CD4-positive, CD25-positive, alpha-beta regulatory T cell (primary cell): Measurements from ENCODE around the gene NRTN. TPM values are rescaled to one million over a fixed set of nuclear protein-coding genes. Genes with fewer than 3 reads are reported as not detected.
A peak's percentile ranks its signal among the peaks of the same experiment; 100 is the strongest.

Experiments
- ATAC-seq, 2 donors: fragments of 150-1000 bp; cut with Tn5 transposase; one replicate each; pipeline ENCODE4 v1.10.0; 2021; ENCODE audit warnings: low read depth in 2 of 2, moderate number of reproducible peaks in 2 of 2, moderate library complexity in 1 of 2
- DNase-seq, 3 donors: peaks; one replicate each; pipeline versions ENCODE4 v3.0.0 to v3.0.0-alpha.2; 2012 to 2022; ENCODE audit warnings: mixed read lengths in 1 of 3
- H3K27ac ChIP-seq: one replicate; pipeline ENCODE4 v1.7.0; 2013; ENCODE audit warnings: mild to moderate bottlenecking, low read length; ENCODE audit not compliant: insufficient read depth, poor library complexity, severe bottlenecking
- H3K27me3 ChIP-seq: one replicate; pipeline ENCODE4 v1.7.0; 2013; ENCODE audit warnings: low read length; ENCODE audit not compliant: control insufficient read depth, insufficient read depth
- H3K36me3 ChIP-seq: one replicate; pipeline ENCODE4 v1.7.0; 2013; ENCODE audit warnings: mild to moderate bottlenecking, low read length, moderate library complexity; ENCODE audit not compliant: control insufficient read depth, insufficient read depth
- H3K4me1 ChIP-seq: 2 replicates; pipeline ENCODE4 v1.7.0; 2013; ENCODE audit warnings: mild to moderate bottlenecking, low read length; ENCODE audit not compliant: insufficient read depth, control insufficient read depth, poor library complexity, severe bottlenecking
- H3K4me3 ChIP-seq: one replicate; pipeline ENCODE4 v1.7.0; 2013; ENCODE audit warnings: low read depth, mild to moderate bottlenecking, low read length, moderate library complexity
- H3K9me3 ChIP-seq, 2 experiments: 1 replicate in 1 of 2; 2 replicates in 1 of 2; pipeline ENCODE4 v1.7.0; 2013; ENCODE audit warnings: low read length in 2 of 2, mild to moderate bottlenecking in 1 of 2, moderate library complexity in 1 of 2; ENCODE audit not compliant: control insufficient read depth in 2 of 2
- H3K27ac Mint-ChIP-seq, 3 donors: one replicate each; pipeline ENCODE4 v1.8.0; 2020 to 2022; ENCODE audit warnings: mild to moderate bottlenecking in 3 of 3, mixed read lengths in 3 of 3, moderate library complexity in 2 of 3
- H3K27me3 Mint-ChIP-seq: one replicate; pipeline ENCODE4 v1.8.0; 2022; ENCODE audit warnings: mild to moderate bottlenecking, mixed read lengths
- H3K36me3 Mint-ChIP-seq: one replicate; pipeline ENCODE4 v1.8.0; 2020; ENCODE audit warnings: mixed read lengths
- H3K4me1 Mint-ChIP-seq, 4 donors: one replicate each; pipeline ENCODE4 v1.8.0; 2020 to 2022; ENCODE audit warnings: mixed read lengths in 4 of 4, mild to moderate bottlenecking in 1 of 4
- H3K4me3 Mint-ChIP-seq, 4 donors: one replicate each; pipeline ENCODE4 v1.8.0; 2020 to 2022; ENCODE audit warnings: mild to moderate bottlenecking in 4 of 4, mixed read lengths in 4 of 4, moderate library complexity in 3 of 4
- H3K9me3 Mint-ChIP-seq, 7 donors: one replicate each; pipeline ENCODE4 v1.8.0; 2020 to 2022; ENCODE audit warnings: mixed read lengths in 7 of 7, mild to moderate bottlenecking in 3 of 7, moderate library complexity in 2 of 7
- polyA plus RNA-seq, 4 donors: library from polyadenylated mRNA; unstranded; fragments of 300-500 nt; fragmentation: Illumina TruSeq; gene quantifications; one replicate each; pipeline ENCODE4 v1.2.3, GENCODE V29; 2021
- total RNA-seq: library from RNA; stranded (reverse); gene quantifications from one replicate; pipeline ENCODE4 v1.2.3, GENCODE V29; 2022

Gene NRTN
- total and polyA plus RNA-seq, 5 donors from 2014 or later: 0.21 to 0.68 TPM; not detected in 3

DNA sequence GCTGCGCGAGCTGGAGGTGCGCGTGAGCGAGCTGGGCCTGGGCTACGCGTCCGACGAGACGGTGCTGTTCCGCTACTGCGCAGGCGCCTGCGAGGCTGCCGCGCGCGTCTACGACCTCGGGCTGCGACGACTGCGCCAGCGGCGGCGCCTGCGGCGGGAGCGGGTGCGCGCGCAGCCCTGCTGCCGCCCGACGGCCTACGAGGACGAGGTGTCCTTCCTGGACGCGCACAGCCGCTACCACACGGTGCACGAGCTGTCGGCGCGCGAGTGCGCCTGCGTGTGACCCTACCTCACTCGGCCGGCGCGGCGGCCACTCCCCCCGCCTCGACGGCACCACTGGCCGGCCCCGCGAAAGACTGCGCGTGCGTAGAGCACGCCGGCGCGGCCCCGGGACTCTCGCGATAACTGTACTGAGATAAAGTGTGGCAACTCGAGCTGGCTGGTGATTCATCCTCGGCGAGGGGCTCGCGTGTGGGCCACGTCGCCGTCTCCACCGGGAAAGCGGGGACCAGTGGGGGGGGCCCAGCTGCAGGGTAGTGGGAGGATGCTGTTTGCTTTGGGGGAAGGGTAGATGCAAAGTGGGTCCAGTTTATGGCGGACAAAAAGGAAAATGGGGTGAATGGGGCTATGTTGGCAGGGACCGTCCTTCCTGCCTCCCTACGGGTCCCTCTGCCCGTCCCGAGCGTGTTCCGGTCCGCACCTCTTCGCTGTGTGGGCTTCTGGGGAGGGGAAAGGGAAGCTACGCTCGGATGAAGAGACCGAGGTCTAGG lies 23.2 kb downstream of the NRTN start:
- Mint-ChIP-seq H3K27ac (peak overlapping the region; percentile 93 to 98 (median 95)), H3K9me3 (peaks cover 0 to 6% (median 0%) of the 10 kb centered on the region in 7 donors), H3K27me3 (no peaks in the 10 kb centered on the region), H3K4me1 (peaks cover 0 to 13% (median 4%) of the 10 kb centered on the region in 4 donors), H3K36me3 (no peaks in the 10 kb centered on the region), H3K4me3 (peak overlapping the region; percentile 88 to 96 (median 96))
- H3K27me3 ChIP-seq: no peaks in the 10 kb centered on the region
- ATAC-seq: peak; percentile 69 to 74
- peaks cover 15% of the 10 kb centered on the region for H3K4me1 ChIP-seq
- no peaks in the 10 kb centered on the region for H3K36me3 ChIP-seq
- peak overlapping the region; percentile 56 for H3K4me3 ChIP-seq
- no peaks in the 10 kb centered on the region for H3K9me3 ChIP-seq
- H3K27ac ChIP-seq: peak overlapping the region; percentile 63
- DNase-seq: peak; percentile 87 to 91 (median 89)

DNA sequence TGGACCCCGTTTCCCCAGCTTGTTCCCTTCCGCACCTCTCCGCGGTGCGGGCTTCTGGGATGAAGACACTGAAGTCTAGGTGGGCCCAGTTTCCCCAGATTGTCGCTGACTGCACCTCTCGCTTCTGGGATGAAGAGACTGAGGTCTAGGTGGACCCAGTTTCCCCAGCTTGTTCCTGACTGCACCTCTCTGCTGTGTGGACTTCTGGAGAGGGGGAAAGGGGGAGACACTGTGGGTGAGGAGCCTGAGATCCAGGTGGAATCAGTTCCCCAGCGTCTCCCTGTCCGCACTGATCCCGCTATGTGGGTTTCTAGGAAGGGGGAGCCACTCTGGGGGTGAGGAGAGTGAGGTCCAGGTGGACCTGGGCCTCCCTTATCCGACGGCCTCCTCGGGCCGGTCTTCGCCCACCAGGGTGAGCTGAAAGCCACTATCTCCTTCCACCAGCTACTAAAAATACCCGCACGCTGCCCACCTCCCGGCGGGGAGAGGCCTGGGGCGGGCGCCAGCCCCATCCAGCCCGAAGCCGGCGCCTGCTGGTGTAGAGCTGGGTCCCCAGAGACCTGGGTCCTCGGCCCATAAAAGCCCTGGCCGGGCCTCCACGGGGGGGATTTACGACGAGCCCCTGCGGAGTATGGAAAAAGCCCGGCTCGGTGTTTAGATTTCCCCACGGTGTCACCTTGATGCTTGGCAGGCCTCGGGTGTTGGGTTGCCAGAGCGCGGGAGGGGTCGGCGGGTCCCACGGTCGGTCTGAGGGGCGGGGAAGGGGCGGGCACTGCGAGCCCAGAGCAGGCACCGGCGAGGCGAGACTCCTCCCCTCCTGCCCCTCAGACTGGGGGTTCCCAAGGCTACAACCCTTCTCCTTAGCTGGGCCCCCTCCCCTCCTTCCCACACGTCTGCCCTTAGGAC lies 24.0 kb downstream of the NRTN start:
- Mint-ChIP-seq H3K36me3 (no peaks in the 10 kb centered on the region), H3K27me3 (peaks cover 2% of the 10 kb centered on the region), H3K4me3 (peak overlapping the region; percentile 88 to 96 (median 96)), H3K9me3 (peaks cover 0 to 3% (median 0%) of the 10 kb centered on the region in 7 donors), H3K27ac (peak overlapping the region; percentile 93 to 98 (median 95)), H3K4me1 (peaks cover 0 to 13% (median 4%) of the 10 kb centered on the region in 4 donors)
- H3K4me1 ChIP-seq: peaks cover 15% of the 10 kb centered on the region
- DNase-seq (peak in 1 of 3 donors; percentile 8), ATAC-seq (no peak)
- H3K36me3 ChIP-seq: no peaks in the 10 kb centered on the region
- peak overlapping the region; percentile 63 for H3K27ac ChIP-seq
- H3K9me3 ChIP-seq: no peaks in the 10 kb centered on the region
- H3K27me3 ChIP-seq: no peaks in the 10 kb centered on the region
- peak overlapping the region; percentile 56 for H3K4me3 ChIP-seq

DNA sequence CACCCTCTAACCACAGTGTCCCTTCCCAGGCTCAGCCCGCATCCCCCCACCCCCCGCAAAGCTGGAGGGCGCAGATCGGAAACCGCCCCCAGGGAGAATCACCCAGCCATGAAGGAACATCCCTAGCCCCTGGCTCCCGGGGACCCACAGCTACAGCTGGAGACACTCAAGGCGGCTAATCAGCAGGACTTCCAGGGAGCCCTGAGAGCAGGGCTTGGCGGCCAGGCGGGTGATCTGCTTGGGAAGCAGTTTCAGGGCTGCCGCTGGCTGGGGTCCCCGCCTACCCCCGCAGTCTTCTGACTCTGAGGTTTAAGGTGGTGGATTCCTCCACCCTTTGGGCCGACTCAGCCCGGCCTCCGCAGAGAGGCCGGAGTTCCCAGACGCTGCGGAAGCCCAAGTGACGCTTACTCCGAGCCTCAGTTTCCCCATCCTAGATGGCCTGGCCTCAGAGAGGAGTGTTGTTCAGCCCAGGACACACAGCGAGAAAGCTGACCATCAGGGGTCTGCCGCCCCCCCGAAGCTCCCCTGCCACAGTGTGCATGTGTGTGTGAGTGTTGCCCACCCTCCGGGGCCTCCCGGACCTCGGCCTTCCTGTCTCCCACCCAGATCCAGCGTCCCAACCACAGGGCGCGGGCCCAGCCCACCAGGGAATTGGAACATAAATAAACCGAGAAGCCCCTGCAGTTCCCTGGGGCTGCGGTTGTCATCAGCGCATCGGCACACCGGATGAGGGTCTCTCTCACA lies 24.9 kb downstream of the NRTN start:
- Histone ChIP-seq H3K9me3 (no peaks in the 10 kb centered on the region), H3K36me3 (no peaks in the 10 kb centered on the region), H3K27ac (no peak overlapping the region), H3K4me3 (no peak overlapping the region), H3K27me3 (no peaks in the 10 kb centered on the region), H3K4me1 (peaks cover 15% of the 10 kb centered on the region)
- Mint-ChIP-seq H3K27ac (peak overlapping the region in 1 of 3 donors; percentile 76), H3K4me1 (peaks cover 0 to 13% (median 4%) of the 10 kb centered on the region in 4 donors), H3K27me3 (peaks cover 7% of the 10 kb centered on the region), H3K36me3 (no peaks in the 10 kb centered on the region), H3K9me3 (peaks cover 0 to 3% (median 0%) of the 10 kb centered on the region in 7 donors), H3K4me3 (peak overlapping the region in 2 of 4 donors; percentile 22 to 36)
- ATAC-seq: no peak
- no peak for DNase-seq

GRCh38 chr19:5831159-5831558 lies 26.3 kb downstream of the NRTN start:
- peaks cover 15% of the 10 kb centered on the region for H3K4me1 ChIP-seq
- Mint-ChIP-seq H3K27ac (no peak overlapping the region), H3K9me3 (peaks cover 0 to 3% (median 0%) of the 10 kb centered on the region in 7 donors), H3K4me1 (peaks cover 0 to 13% (median 4%) of the 10 kb centered on the region in 4 donors), H3K36me3 (no peaks in the 10 kb centered on the region), H3K27me3 (peaks cover 10% of the 10 kb centered on the region), H3K4me3 (no peak overlapping the region)
- ATAC-seq (no peak), DNase-seq (no peak)
- no peaks in the 10 kb centered on the region for H3K9me3 ChIP-seq
- H3K27ac ChIP-seq: no peak overlapping the region
- H3K36me3 ChIP-seq: no peaks in the 10 kb centered on the region
- H3K4me3 ChIP-seq: no peak overlapping the region
- no peaks in the 10 kb centered on the region for H3K27me3 ChIP-seq

DNA sequence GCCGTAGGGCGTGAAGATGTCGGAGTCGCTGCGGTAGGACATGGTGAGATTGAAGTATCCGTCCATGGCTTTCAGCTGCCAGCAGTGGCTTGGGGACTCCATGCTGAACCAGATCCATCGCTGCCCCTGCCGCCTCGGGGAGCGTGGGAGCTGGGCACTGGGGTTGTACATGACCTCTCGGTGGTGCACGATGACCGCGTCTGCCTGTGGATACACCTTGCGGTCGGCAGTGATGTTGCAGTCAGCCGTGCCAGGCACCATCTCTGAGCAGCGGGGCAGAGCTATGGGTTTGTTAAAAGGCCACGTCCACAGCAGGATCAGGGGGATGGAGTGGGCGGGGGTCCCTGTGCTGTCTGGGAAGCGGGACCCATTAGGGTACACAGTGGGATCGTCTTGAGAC lies 27.2 kb downstream of the NRTN start:
- Mint-ChIP-seq H3K4me1 (peaks cover 0 to 7% (median 3%) of the 10 kb centered on the region in 4 donors), H3K4me3 (no peak overlapping the region), H3K9me3 (peaks cover 0 to 2% (median 0%) of the 10 kb centered on the region in 7 donors), H3K27ac (no peak overlapping the region), H3K36me3 (no peaks in the 10 kb centered on the region), H3K27me3 (peaks cover 13% of the 10 kb centered on the region)
- DNase-seq (no peak), ATAC-seq (no peak)
- Histone ChIP-seq H3K27ac (no peak overlapping the region), H3K27me3 (no peaks in the 10 kb centered on the region), H3K9me3 (no peaks in the 10 kb centered on the region), H3K4me1 (peaks cover 15% of the 10 kb centered on the region), H3K4me3 (no peak overlapping the region), H3K36me3 (no peaks in the 10 kb centered on the region)

- Mint-ChIP-seq H3K4me1 (peaks cover 0 to 5% (median 1%) of the 10 kb centered on the region in 4 donors), H3K27ac (no peak overlapping the region), H3K9me3 (peaks cover 0 to 2% (median 0%) of the 10 kb centered on the region in 7 donors), H3K36me3 (no peaks in the 10 kb centered on the region), H3K27me3 (peaks cover 17% of the 10 kb centered on the region), H3K4me3 (no peak overlapping the region)
- Histone ChIP-seq H3K4me3 (no peak overlapping the region), H3K27me3 (no peaks in the 10 kb centered on the region), H3K36me3 (no peaks in the 10 kb centered on the region), H3K9me3 (no peaks in the 10 kb centered on the region), H3K4me1 (peaks cover 15% of the 10 kb centered on the region), H3K27ac (no peak overlapping the region)
- no peak for DNase-seq
- no peak for ATAC-seq
Measured at GRCh38 chr19:5832527-5833216, 27.8 kb downstream of the NRTN start.
